Psoas muscle (tissue), 8 donors: Measurements from ENCODE around the gene LRIT1. TPM values are rescaled to one million over a fixed set of nuclear protein-coding genes. Genes with fewer than 3 reads are reported as not detected.

Source experiments
- ATAC-seq, 4 donors: fragments of 200-7000 bp; cut with Tn5 transposase; one replicate each; pipeline ENCODE4 v1.9.1; 2020; ENCODE audit warnings: moderate library complexity in 3 of 4, mild to moderate bottlenecking in 2 of 4
- DNase-seq, 2 donors: peaks; one replicate each; pipeline ENCODE4 v3.0.0-alpha.2; 2020
- H3K27ac ChIP-seq: fragments of 200-600 bp; one replicate; pipeline ENCODE4 v1.8.0; 2022
- H3K27me3 ChIP-seq, 3 donors: fragments of 200-600 bp in 1 of 3; one replicate each; pipeline versions ENCODE4 v1.6.1 to v1.8.0; 2013 to 2022; ENCODE audit warnings: low read length in 2 of 3, mild to moderate bottlenecking in 2 of 3, moderate library complexity in 1 of 3; ENCODE audit not compliant: insufficient read depth in 3 of 3
- H3K36me3 ChIP-seq, 2 donors: fragments of 200-600 bp in 1 of 2; one replicate each; pipeline versions ENCODE4 v1.6.1 to v1.8.0; 2013 to 2022; ENCODE audit warnings: low read depth in 1 of 2, mild to moderate bottlenecking in 1 of 2, moderate library complexity in 1 of 2; ENCODE audit not compliant: insufficient read depth in 1 of 2
- H3K4me1 ChIP-seq: fragments of 200-600 bp; one replicate; pipeline ENCODE4 v1.8.0; 2022
- H3K4me3 ChIP-seq: fragments of 200-600 bp; one replicate; pipeline ENCODE4 v1.8.0; 2022; ENCODE audit warnings: mild to moderate bottlenecking
- H3K9me3 ChIP-seq: fragments of 200-600 bp; one replicate; pipeline ENCODE4 v1.8.0; 2022
- CTCF ChIP-seq: fragments of 200-600 bp; IDR thresholded peaks from one replicate; pipeline ENCODE4 v1.8.0; 2022; ENCODE audit warnings: antibody characterized with exemption
- WGBS, 3 donors: extraction: QIAGEN DNeasy Blood & Tissue Kit; methylation state at CpG; one replicate each; pipeline versions ENCODE4 v1.1.6 to v1.1.7; 2013; 5-methylcytosine and 5-hydroxymethylcytosine counted together
- intact Hi-C, 2 donors: fragments of 100-400 bp; cut with DNase I; formaldehyde crosslinking; loops; one replicate each; pipeline versions ENCODE4 v1.11.0 to v1.14.2; 2022
- polyA plus RNA-seq, 3 donors: library from polyadenylated mRNA; stranded (reverse); fragments of 200-250 nt; gene quantifications; one replicate each; pipeline ENCODE4 v1.2.3, GENCODE V29; 2013
- total RNA-seq, 4 donors: library from RNA; stranded (reverse); fragmentation: NEBNext Ultra II Directional in 2 of 4; extraction: Animal tissue kit (Norgen Biotek cat#: 25700) in 2 of 4; gene quantifications; one replicate each; pipeline versions ENCODE4 v1.2.1 to v1.2.4, GENCODE V29; 2021 to 2023
- donor health status: healthy with polysubstance abuse.
- donor health status: DM: no; HTN: no; CAD: no; lungs with moderate emphysema.
- donor health status: Bipolar disorder and iron deficiency.
- donor health status: healthy.
- donor health status: DM: yes; HTN: yes; CAD: no.
- donor health status: DM: no; HTN: no; CAD: no.
- donor health status: DM: no; HTN: no; CAD: no.
- donor health status: DM: yes; HTN: yes; CAD: no.

Gene LRIT1
- total and polyA plus RNA-seq, 7 donors = not detected

GRCh38 chr10:84262190-84262956 lies 21.0 kb upstream of the LRIT1 start:
- intact Hi-C loops = loop anchor here in 1 of 2 donors (10.0 kb wide), 1 partner anchor 112 kb away; no protein-coding TSS in a partner anchor

GRCh38 chr10:84261236-84261915 lies 20.0 kb upstream of the LRIT1 start:
- DNase-seq = no peak
- Histone ChIP-seq H3K27me3 (peaks cover 0 to 15% (median 7%) of the 10 kb centered on the region in 3 donors), H3K36me3 (no peaks in the 10 kb centered on the region), H3K4me3 (no peak overlapping the region), H3K4me1 (no peaks in the 10 kb centered on the region), H3K27ac (no peak overlapping the region), H3K9me3 (no peaks in the 10 kb centered on the region)
- intact Hi-C loops = loop anchor here in 1 of 2 donors (10.0 kb wide), 1 partner anchor 113 kb away; no protein-coding TSS in a partner anchor
- no peak for ATAC-seq
- WGBS, 3 donors = 73 to 88% (median 76%) methylated on average over 6 to 7 of the region's 7 CpGs
- no peak for TF ChIP-seq CTCF

More at GRCh38 chr10:84262190-84262956, 21.0 kb upstream of the LRIT1 start:
- H3K9me3 ChIP-seq = no peaks in the 10 kb centered on the region
- H3K36me3 ChIP-seq = no peaks in the 10 kb centered on the region
- DNase-seq (no peak), ATAC-seq (no peak)
- TF ChIP-seq CTCF = no peak
- H3K4me1 ChIP-seq = no peaks in the 10 kb centered on the region
- WGBS, 3 donors = 72% methylated on average over 13 of the region's 13 CpGs
- H3K27ac ChIP-seq = no peak overlapping the region
- H3K4me3 ChIP-seq = no peak overlapping the region
- peaks cover 0 to 12% (median 7%) of the 10 kb centered on the region in 3 donors for H3K27me3 ChIP-seq

GRCh38 chr10:84258034-84258695 lies 16.8 kb upstream of the LRIT1 start:
- Histone ChIP-seq H3K27ac (no peak overlapping the region), H3K9me3 (no peaks in the 10 kb centered on the region), H3K36me3 (no peaks in the 10 kb centered on the region), H3K4me3 (no peak overlapping the region), H3K27me3 (peaks cover 0 to 15% (median 9%) of the 10 kb centered on the region in 3 donors), H3K4me1 (no peaks in the 10 kb centered on the region)
- ATAC-seq = no peak
- no peak for DNase-seq
- TF ChIP-seq CTCF = no peak
- intact Hi-C loops = no loop called here
- WGBS, 3 donors = 75 to 79% (median 78%) methylated on average over 7 of the region's 7 CpGs

GRCh38 chr10:84257343-84258020 lies 16.1 kb upstream of the LRIT1 start:
- H3K27ac ChIP-seq = no peak overlapping the region
- 67 to 78% (median 77%) methylated on average over 15 of the region's 15 CpGs for WGBS, 3 donors
- ATAC-seq (no peak), DNase-seq (no peak)
- H3K4me3 ChIP-seq = no peak overlapping the region
- no peak for TF ChIP-seq CTCF
- intact Hi-C loops = no loop called here
- peaks cover 0 to 15% (median 9%) of the 10 kb centered on the region in 3 donors for H3K27me3 ChIP-seq
- no peaks in the 10 kb centered on the region for H3K4me1 ChIP-seq
- H3K36me3 ChIP-seq = no peaks in the 10 kb centered on the region
- no peaks in the 10 kb centered on the region for H3K9me3 ChIP-seq
